Anterior cingulate cortex (tissue), 58 donors: ENCODE data around the gene PODXL2.
A peak's percentile ranks its signal among the peaks of the same experiment; 100 is the strongest.

ENCODE experiments used
- DNase-seq, 58 donors: peaks; one replicate each; lab custom pipeline; 2025; lab: John Stamatoyannopoulos, UW

PODXL2 gene

GRCh38 chr3:127685708-127686511 lies 56.9 kb downstream of the PODXL2 start:
- no peak for DNase-seq

- no peak for DNase-seq
Observed at GRCh38 chr3:127686512-127686894, 57.5 kb downstream of the PODXL2 start.

GRCh38 chr3:127687228-127687737 lies 58.3 kb downstream of the PODXL2 start:
- DNase-seq: no peak

GRCh38 chr3:127688022-127688415 lies 59.0 kb downstream of the PODXL2 start:
- no peak for DNase-seq

GRCh38 chr3:127688416-127689265 lies 59.7 kb downstream of the PODXL2 start:
- peak in 36 of 58 donors; percentile 18 to 81 (median 50) for DNase-seq

- DNase-seq: no peak
Observed at GRCh38 chr3:127689266-127689860, 60.4 kb downstream of the PODXL2 start.

GRCh38 chr3:127690106-127690505 lies 61.1 kb downstream of the PODXL2 start:
- no peak for DNase-seq

- DNase-seq: no peak
Observed at GRCh38 chr3:127690823-127691452, 62.0 kb downstream of the PODXL2 start.

- DNase-seq: no peak
Observed at GRCh38 chr3:127691489-127691888, 62.5 kb downstream of the PODXL2 start.

- DNase-seq: no peak
Observed at GRCh38 chr3:127691974-127692373, 63.0 kb downstream of the PODXL2 start.

- DNase-seq: no peak
Observed at GRCh38 chr3:127692501-127693335, 63.7 kb downstream of the PODXL2 start.

GRCh38 chr3:127693336-127693843 lies 64.4 kb downstream of the PODXL2 start:
- no peak for DNase-seq

GRCh38 chr3:127694467-127695215 lies 65.7 kb downstream of the PODXL2 start:
- peak in 2 of 58 donors; percentile 28 to 31 for DNase-seq

GRCh38 chr3:127697551-127698240 lies 68.7 kb downstream of the PODXL2 start:
- DNase-seq: peak in 55 of 58 donors; percentile 22 to 84 (median 66)

- DNase-seq: no peak
Observed at GRCh38 chr3:127698286-127698685, 69.3 kb downstream of the PODXL2 start.

GRCh38 chr3:127698691-127699415 lies 69.9 kb downstream of the PODXL2 start:
- DNase-seq: no peak
